GM10266 (cell line): ENCODE results near the gene SCN10A.

Experiments
- DNase-seq: peaks from one replicate; pipeline ENCODE4 v3.0.0; 2012; ENCODE audit errors: extremely low spot score
- CTCF ChIP-seq: IDR thresholded peaks from 2 replicates; pipeline ENCODE4 v1.5.1; 2012; ENCODE audit warnings: mild to moderate bottlenecking, low read depth; ENCODE audit not compliant: control insufficient read depth, insufficient read depth; ENCODE audit errors: missing control alignments

SCN10A gene

GRCh38 chr3:38793721-38794120 is 22.3 kb downstream of the SCN10A start:
- no peak for TF ChIP-seq CTCF
- DNase-seq: no peak

DNA sequence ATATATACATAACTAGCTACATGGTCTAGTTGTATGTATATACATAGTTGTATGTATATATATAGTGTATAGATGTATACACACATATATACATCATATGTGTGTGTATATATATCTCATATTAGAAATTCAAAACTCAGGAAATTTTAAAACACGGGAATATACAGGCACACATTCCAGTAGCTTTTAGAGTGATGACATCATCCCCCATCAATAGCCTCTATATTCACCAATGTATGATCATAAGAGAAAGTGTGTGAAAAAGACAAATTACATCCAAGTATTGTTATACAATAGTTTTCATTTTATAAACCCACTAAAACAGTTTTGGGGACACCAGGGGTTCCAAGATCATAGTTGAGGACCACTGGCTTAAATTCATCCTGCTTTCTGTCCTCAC is 23.0 kb downstream of the SCN10A start:
- TF ChIP-seq CTCF: no peak

DNA sequence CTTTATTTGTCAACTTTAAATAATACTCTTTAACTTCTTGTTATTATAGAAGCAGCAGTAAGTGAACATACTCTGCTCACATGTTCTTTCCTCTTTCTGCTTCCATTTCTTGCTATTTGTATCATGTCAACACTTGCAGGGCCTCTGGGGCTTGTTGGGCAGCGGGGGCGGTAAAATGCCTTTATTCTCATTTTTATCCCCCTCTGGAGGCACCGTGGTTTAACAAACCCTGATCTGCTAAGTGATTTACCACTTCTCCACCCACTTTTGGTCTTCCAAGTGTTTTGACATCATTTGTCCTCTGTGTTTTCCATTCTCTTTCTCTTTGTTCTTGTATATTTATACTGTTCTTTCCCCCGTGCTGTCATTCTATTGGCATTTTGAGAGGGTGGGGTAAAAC is 33.9 kb downstream of the SCN10A start:
- TF ChIP-seq CTCF: no peak
- DNase-seq: no peak

More for the DNA sequence above, 23.0 kb downstream of the SCN10A start:
- DNase-seq: no peak

GRCh38 chr3:38773528-38773927 is 42.5 kb downstream of the SCN10A start:
- no peak for DNase-seq
- TF ChIP-seq CTCF: no peak

DNA sequence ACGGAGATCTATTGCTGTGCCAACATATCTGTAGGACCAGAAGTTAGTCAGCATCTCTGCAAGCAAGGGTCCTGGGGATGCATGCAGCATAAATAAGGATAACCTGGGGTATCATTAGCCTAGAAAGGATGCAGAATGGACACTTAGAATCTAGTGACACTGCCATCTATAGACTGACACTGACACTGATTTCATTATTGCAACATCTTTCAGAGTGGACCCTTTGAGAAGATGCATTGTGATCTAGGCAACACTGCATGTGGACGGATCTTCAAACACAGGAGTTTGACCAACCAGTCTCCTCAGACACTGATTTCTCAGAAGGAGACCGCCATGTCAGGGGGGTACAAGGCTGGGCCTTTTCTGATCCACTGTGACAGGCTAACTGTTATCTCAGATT is 52.4 kb downstream of the SCN10A start:
- no peak for TF ChIP-seq CTCF
- DNase-seq: no peak

- no peak for TF ChIP-seq CTCF
- DNase-seq: no peak
These were observed 57.5 kb downstream of the SCN10A start for GRCh38 chr3:38758557-38758956.

GRCh38 chr3:38757721-38758120 is 58.3 kb downstream of the SCN10A start:
- no peak for TF ChIP-seq CTCF
- DNase-seq: no peak

DNA sequence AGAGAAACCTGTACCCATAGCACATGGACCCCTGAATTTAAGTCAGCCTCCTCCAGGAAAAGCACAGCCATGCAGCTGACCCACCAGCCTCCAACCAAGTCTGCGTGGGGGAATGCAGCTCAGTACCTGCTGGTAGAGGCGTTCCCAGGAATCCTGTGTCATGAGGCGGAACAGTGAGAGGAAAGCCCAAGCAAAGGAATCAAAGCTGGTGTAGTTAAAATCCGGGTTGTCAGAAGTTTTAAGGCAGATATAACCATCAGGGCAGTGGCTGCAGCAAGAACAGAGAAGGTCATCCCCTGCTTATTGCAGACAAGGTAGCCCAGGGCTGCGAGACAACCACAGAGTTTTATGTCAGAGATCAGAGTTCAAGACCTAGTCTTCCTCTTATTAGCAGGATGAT is 59.1 kb downstream of the SCN10A start:
- no peak for TF ChIP-seq CTCF
- DNase-seq: no peak
